ENCODE data around the gene MOSMO. TPM values are rescaled to one million over a fixed set of nuclear protein-coding genes. Genes with fewer than 3 reads are reported as not detected.
"Not testable (repeated sequence)": the region's sequence is repeated elsewhere in the genome, so short reads cannot be mapped to it uniquely, and the experiment has no call there.

The MOSMO gene
- polyA plus RNA-seq, 1 experiment: 7.3 TPM

DNA sequence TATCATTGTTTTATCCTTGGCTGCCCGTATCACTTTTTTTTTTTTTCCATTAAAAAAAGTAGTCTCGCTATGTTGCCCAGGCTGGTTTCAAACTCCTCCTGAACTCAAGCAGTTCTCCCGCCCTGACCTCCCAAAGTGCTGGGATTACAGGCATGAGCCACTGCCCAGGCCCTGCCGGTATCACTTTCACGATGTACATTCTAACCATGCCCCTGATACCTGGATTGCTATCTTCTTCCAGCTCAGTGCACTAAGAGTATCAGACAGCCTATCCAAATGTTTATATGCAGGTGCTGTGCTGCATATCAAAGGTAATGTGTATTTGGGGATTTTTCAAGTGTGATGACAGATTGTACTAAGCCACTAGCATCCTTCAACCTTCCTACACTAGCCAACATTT lies 14.2 kb downstream of the MOSMO start:
- Histone ChIP-seq H3K4me3 (ENCODE audit: low read depth, low read length) (no peak overlapping the region), H3K27me3 (ENCODE audit: control insufficient read depth, insufficient read depth, low read length) (no peaks in the 10 kb centered on the region), H3K36me3 (ENCODE audit: control insufficient read depth, insufficient read depth, low read length) (no peaks in the 10 kb centered on the region)
- TF ChIP-seq, protein P1, sequence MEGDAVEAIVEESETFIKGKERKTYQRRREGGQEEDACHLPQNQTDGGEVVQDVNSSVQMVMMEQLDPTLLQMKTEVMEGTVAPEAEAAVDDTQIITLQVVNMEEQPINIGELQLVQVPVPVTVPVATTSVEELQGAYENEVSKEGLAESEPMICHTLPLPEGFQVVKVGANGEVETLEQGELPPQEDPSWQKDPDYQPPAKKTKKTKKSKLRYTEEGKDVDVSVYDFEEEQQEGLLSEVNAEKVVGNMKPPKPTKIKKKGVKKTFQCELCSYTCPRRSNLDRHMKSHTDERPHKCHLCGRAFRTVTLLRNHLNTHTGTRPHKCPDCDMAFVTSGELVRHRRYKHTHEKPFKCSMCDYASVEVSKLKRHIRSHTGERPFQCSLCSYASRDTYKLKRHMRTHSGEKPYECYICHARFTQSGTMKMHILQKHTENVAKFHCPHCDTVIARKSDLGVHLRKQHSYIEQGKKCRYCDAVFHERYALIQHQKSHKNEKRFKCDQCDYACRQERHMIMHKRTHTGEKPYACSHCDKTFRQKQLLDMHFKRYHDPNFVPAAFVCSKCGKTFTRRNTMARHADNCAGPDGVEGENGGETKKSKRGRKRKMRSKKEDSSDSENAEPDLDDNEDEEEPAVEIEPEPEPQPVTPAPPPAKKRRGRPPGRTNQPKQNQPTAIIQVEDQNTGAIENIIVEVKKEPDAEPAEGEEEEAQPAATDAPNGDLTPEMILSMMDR (IDR thresholded peaks at IDR 0.05; ENCODE audit: insufficient read depth, low read depth, low read length): no peak
- CTCF ChIA-PET: interaction anchor here (1.7 kb wide), 1 partner anchor 56 kb away, joined by 5 read pairs; no protein-coding TSS in a partner anchor
- POLR2A ChIA-PET: no interaction called here
- DNase-seq (ENCODE audit: low read depth): no peak

DNA sequence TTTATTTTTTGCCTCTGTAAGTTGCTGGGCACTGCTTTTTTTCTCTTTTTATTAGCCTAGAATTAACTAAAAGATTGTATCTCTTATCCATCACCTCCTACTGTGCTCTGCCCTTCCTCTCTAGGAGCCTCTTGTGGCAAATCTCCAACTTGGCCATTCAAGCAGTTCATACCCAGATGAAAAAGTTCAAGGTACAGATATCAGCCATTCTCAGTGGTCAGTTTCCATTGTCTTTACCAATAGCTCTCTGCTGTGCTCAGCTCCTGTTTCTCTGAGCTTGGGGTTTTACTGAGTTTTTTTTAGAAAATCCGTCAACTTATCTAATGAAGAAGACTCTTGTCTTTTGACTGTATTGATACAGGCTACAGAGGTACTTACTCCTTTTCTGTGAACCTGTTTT lies 15.6 kb downstream of the MOSMO start:
- CTCF ChIA-PET: interaction anchor here (1.0 kb wide), 1 partner anchor 54 kb away, joined by 3 read pairs; no protein-coding TSS in a partner anchor
- TF ChIP-seq, protein P1 (IDR thresholded peaks at IDR 0.05; ENCODE audit: insufficient read depth, low read depth, low read length): no peak
- no peaks in the 10 kb centered on the region for H3K27me3 ChIP-seq (ENCODE audit: control insufficient read depth, insufficient read depth, low read length)
- H3K36me3 ChIP-seq (ENCODE audit: control insufficient read depth, insufficient read depth, low read length): no peaks in the 10 kb centered on the region
- H3K4me3 ChIP-seq (ENCODE audit: low read depth, low read length): no peak overlapping the region
- POLR2A ChIA-PET: no interaction called here
- no peak for DNase-seq (ENCODE audit: low read depth)

DNA sequence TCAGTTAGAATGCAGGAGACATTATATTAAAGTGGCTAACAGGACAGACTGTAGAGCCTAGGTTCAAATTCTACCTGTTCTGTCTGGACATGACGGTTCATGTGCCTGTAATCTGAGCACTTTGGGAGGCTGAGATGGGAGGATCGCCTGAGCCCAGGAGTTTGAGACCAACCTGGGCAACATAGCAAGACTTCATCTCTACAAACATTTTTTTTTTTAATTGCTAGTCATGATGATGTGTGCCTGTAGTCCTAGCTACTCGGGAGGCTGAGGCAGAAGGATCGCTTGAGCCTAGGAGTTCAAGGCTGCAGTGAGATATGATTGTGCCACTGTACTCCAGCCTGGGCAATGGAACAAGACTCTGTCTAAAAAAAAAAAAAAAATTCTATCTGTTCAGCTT lies 16.9 kb downstream of the MOSMO start:
- DNase-seq (ENCODE audit: low read depth); POLR2A ChIA-PET; H3K36me3 ChIP-seq (ENCODE audit: control insufficient read depth, insufficient read depth, low read length); H3K4me3 ChIP-seq (ENCODE audit: low read depth, low read length); H3K27me3 ChIP-seq (ENCODE audit: control insufficient read depth, insufficient read depth, low read length): not testable (repeated sequence)
- CTCF ChIA-PET: interaction anchor here (1.0 to 1.5 kb wide), 2 partner anchors 53 to 164 kb away, joined by 3 to 7 read pairs; no protein-coding TSS in a partner anchor

DNA sequence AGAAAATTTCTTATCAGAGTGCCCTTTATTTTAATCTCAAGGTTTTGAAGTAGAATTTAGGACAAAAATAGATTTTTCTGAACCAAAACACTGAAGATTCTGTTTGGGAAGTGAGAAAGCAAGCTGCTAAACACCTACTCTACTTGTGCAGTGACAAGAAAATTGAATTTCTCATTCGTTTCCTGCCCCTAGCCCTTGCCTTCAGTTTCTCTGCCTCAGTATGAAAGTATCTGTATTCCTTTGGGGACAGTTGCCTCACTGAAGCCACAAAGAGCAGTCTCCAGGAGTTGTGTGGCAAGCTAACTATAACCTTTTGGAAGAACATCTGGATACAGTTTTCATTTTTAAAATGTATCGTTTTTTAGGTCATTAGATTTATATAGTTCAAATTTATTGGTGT lies 19.7 kb downstream of the MOSMO start:
- CTCF ChIA-PET: interaction anchor here (1.0 to 2.3 kb wide), 2 partner anchors 10 to 51 kb away, joined by 4 to 21 read pairs; no protein-coding TSS in a partner anchor
- Histone ChIP-seq H3K4me3 (ENCODE audit: low read depth, low read length) (no peak overlapping the region), H3K27me3 (ENCODE audit: control insufficient read depth, insufficient read depth, low read length) (no peaks in the 10 kb centered on the region), H3K36me3 (ENCODE audit: control insufficient read depth, insufficient read depth, low read length) (no peaks in the 10 kb centered on the region)
- TF ChIP-seq, protein P1 (IDR thresholded peaks at IDR 0.05; ENCODE audit: insufficient read depth, low read depth, low read length): no peak
- DNase-seq (ENCODE audit: low read depth): no peak
- POLR2A ChIA-PET: no interaction called here

DNA sequence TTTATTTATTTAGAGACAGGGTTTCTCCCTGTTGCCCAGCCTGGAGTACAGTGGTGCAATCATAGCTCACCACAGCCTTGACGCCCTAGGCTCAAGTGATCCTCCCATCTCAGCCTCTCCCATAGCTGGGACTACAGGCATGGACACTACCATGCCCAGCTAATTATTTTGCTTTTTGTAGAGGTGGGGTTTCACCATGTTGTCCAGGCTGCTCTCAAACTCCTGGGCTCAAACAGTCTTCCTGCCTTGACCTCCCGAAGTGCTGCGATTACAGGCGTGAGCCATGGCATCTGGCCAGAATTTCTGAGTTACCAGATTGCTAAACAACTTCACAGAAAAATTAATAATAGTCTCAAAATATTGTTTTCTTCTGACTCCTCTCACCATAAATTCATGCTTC lies 21.7 kb downstream of the MOSMO start:
- no peak overlapping the region for H3K4me3 ChIP-seq (ENCODE audit: low read depth, low read length)
- no peaks in the 10 kb centered on the region for H3K27me3 ChIP-seq (ENCODE audit: control insufficient read depth, insufficient read depth, low read length)
- POLR2A ChIA-PET: no interaction called here
- no peak for DNase-seq (ENCODE audit: low read depth)
- TF ChIP-seq, protein P1 (IDR thresholded peaks at IDR 0.05; ENCODE audit: insufficient read depth, low read depth, low read length): no peak
- CTCF ChIA-PET: interaction anchor here (0.8 to 1.0 kb wide), 5 partner anchors 10 to 159 kb away, joined by 3 to 5 read pairs (median 3); no protein-coding TSS in a partner anchor
- H3K36me3 ChIP-seq (ENCODE audit: control insufficient read depth, insufficient read depth, low read length): no peaks in the 10 kb centered on the region

Measured in BJ (cell line).